Central memory CD4-positive, alpha-beta T cell (primary cell): ENCODE results near the gene IRS1.

Experiments
- DNase-seq: peaks from one replicate; pipeline ENCODE4 v3.0.0; 2022

IRS1 gene

DNA sequence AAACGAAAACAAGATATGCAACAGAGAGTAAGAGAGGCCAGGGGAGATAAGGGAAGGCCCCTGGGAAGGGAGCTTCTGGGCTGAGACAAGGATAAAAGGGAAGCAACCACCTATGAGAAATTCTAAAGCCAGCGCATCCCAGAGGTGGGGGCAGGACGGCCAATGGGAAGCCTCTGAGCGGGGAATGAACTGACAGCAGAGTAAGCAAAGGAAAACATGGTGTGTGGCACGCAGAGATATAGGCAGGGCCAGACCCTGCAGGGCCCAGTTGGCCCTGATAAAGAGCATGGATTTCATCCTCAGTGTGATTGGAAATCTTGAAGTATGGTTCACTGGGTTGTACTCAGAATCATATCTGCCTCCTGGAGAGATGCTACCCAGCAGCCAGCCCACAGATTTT is 78.7 kb downstream of the IRS1 start:
- no peak for DNase-seq

- no peak for DNase-seq
Observed at GRCh38 chr2:226717719-226718118, 81.9 kb downstream of the IRS1 start.

- no peak for DNase-seq
Observed at GRCh38 chr2:226716126-226716525, 83.5 kb downstream of the IRS1 start.

DNA sequence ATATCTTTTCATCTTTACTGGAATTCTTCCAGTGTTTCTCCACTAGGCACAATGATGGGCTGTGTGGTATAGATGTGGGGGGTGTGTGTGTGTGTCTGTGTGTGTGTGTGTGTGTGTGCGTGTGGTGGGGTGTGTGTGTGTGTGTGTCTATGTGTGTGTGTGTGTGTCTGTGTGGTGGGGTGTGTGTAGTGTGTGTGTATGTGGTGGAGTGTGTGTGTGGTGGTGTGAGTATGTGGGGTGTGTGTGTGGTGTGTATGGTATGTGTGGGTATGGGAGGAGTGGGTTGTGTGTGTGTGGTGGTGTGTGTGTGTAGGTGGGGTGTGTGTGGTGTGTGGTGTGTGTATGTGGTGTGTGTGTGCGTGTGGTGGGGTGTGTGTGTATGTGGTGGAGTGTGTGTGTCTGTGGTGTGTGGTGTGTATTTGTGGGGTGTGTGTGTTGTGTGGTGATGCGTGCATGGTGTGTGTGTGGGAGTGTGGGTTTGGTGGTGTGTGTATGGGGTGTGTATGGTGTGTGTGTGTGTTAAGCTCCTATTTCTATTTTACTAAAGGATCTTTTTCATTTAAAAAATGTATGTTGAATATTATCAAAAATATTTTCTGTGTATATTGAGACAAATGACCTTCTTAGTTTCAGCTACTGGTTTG is 84.2 kb downstream of the IRS1 start:
- DNase-seq: no peak

DNA sequence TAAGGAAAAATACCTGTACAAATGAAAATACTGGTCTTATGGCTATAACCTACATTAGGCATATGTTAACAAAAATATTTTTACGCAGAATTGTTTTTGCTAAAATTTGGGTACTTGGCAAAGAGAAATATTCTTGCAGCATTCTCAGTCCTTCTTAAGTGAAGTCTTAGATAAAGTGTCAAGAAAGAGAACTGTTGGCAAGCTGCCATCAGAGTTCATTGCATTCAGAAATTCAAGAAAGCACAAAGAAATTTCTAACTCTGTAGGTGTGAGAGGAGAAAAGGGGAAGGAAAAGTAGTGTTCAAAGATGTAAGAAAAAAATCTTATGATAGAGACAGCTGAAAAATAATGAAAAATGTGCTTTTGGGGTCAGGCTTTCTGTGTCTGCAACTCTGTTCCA is 86.7 kb downstream of the IRS1 start:
- no peak for DNase-seq

GRCh38 chr2:226711606-226712296 is 87.9 kb downstream of the IRS1 start:
- DNase-seq: no peak

GRCh38 chr2:226707499-226707898 is 92.1 kb downstream of the IRS1 start:
- DNase-seq: no peak

DNA sequence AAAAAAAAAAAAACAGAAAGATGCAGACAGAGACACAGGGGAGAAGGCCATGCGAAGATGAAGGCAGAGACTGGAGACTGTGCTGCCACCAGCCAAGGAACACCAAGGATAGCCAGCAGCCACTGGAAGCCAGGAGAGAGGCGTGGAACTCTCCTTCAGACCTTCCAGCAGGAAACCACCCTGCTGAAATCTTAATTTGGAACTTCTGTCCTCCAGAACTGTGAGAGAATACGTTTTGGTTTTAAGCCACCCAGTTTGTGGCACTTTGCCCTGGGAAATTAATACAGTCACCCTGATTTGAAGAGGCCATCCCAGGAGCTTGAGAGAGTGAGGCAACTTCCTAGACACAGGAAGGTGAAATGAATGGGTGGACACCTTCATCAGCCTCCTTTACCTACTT is 93.7 kb downstream of the IRS1 start:
- DNase-seq: no peak

DNA sequence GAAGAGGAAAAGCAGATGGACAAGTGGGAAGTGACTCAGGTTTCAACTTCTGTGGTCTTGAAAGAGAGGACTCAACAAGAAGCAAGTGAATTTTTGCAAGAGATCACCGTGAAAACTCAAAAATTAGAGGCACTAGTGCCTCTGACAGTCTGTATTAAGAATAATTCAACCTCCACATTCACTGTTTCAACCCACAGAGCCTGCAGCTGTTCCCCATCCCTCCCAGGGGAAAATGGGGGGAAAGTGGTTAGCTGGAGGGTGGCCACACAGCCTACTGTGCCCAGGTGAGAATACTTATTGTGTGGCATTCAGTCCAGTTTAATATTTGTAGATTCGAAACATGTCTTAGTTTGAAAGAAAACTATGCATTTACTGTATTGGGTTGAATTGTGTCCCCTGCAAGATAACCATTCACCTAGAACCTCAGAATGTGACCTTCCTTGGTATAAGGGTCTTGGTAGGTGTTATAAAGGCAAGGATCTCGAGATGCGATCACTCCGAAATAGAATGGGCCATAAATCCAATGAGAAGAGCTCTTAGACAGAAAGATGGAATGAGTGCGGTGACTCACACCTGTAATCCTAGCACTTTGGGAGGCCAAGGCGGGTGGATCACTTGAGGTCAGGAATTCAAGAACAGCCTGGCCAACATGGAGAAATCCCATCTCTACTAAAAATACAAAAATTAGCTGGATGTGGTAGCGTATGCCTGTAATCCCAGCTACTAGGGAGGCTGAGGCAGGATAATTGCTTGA is 94.3 kb downstream of the IRS1 start:
- DNase-seq: no peak

- DNase-seq: no peak
Observed at GRCh38 chr2:226703514-226703913, 96.1 kb downstream of the IRS1 start.

DNA sequence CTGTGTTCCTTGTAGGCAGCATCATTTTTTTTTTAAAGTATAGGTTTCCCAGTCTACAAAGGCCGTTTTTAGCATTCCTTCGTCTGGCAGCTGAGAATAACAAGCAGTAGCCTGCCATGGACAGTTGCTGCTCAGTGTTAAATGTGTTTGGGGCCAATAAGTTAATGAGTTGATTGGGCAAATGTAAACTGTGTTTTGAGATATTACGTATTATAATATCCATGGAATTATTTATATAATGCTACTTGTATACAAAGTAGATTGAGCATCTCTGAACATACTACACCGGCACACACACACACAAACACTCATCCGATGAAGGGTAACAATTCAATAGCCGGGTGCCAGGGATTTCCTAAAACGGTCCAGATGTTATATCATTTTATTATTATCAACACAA is 97.2 kb downstream of the IRS1 start:
- DNase-seq: no peak

- DNase-seq: no peak
Observed at GRCh38 chr2:226701052-226701451, 98.6 kb downstream of the IRS1 start.

DNA sequence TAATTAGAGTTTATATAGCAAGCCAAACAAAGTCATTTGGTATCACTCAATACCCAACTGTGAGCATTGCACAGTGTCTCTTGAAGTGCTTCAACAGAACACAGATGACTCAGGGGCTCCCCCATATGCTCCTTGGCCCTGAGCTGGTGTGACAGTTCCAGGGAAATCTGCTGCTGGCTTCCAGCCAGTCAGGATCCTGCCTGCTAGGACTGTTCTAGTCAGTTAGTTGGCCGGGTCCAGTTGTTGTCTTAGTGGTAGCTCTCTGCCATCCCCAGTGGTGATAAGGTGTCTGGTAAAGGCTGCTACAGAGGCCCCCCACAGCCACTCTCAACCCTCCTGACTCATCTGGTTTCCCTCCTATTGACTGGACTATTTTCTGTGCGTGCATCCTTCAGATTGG is 100.3 kb downstream of the IRS1 start:
- DNase-seq: no peak

- DNase-seq: no peak
Observed at GRCh38 chr2:226698671-226699070, 100.9 kb downstream of the IRS1 start.

DNA sequence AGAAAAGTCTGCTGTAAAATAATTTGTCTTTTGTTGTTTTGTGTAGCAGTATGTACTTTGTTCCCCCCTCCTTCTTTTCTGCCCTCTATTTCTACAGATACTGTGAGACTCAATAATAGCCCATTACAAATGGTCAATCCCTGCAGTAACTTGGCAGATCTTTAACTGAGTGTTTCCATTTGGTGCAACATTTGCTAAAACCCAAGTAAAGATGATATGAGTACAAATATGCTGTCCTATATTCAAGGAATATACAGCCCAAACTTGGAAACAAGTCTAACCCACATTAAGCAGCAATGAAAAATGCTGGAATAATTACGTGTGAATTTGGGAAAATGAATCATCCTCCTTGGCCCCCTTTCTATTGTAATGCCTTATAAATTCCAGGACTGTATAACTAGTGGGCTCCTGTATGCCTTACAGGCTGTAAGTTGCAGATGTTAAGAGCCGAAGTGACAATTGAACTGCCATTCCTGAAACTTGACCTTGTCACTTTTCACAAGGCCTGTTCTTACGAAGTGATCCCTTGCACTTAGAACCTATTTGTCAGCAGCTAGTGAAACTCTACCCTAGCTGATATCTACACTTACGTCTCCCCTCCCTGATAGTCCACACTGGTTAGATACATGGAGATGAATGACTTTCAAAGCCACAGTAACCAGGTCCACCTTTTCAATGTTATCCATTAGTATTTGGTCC is 104.9 kb downstream of the IRS1 start:
- no peak for DNase-seq

- DNase-seq: no peak
Observed at GRCh38 chr2:226694149-226694548, 105.5 kb downstream of the IRS1 start.

DNA sequence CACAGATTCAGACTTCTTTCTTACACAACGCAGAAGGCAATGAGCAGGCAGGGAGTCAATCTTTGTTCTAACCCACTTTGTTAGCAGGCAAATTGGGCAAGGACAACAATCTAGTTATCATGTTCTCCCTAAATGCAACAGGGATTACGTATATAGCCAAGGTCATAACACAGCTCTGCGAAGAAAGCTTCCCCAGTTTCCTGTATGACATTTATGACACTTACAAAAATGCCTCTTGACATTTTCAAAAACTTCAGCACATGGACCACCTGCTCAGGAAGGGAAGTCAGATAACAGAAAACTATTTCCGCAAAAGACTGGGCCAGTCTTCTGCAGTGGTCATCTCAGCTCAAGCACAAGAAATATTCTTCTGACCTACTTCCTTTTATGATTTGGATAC is 106.1 kb downstream of the IRS1 start:
- no peak for DNase-seq

DNA sequence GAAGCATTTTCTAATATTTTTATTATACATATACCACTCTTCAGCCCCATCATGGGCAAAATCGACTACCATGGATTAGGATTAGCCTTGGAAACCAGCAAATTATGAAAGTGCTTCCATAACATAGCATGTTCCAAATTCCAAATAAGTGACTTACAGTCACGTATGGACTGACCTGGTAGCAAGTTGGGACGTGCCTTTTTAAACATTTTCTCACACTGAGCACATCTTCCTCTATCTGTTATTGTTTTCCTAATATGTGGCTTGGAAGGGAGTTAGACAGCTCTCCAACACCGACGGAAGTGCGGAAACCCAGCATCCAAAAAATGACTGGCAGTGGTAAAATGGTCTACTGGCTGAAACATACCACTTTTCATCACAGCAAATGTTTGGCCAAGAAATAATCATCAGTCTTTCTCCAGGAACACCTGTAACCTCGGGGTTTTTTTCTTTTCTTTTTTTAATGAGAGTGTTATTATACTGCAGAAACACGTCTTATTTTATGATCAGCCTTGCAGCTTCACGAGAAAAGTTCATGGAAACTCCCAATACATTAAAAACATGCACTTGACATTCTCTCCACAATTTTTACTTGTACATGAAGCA is 107.0 kb downstream of the IRS1 start:
- no peak for DNase-seq

GRCh38 chr2:226691255-226691654 is 108.4 kb downstream of the IRS1 start:
- no peak for DNase-seq

DNA sequence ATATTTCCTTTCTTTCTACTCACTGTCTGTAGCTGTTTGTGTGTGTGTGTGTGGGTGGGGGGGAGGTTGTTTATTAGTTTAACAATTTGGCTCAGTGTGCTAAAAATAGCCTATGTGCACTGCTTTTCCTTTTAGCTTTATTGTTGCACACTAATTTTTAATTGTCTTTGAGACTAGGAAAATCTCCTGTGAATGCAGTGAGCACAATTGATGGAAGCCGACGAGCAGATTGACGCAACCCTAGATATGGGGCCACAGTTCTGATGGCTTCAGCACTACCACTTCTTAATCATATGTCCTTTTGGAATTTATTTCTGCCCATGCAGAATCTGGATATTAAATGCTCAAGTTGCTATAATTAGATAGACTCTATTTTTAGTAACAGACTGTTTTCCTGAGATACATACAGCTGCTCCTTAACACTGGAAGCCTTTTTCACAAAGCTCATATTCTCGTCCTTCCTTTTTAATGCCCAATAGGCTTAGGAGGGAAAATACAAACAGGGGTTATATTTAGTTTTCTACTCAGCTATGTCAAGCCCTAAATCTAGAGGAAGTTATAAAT is 109.1 kb downstream of the IRS1 start:
- no peak for DNase-seq

- no peak for DNase-seq
Observed at GRCh38 chr2:226687641-226688253, 111.9 kb downstream of the IRS1 start.

DNA sequence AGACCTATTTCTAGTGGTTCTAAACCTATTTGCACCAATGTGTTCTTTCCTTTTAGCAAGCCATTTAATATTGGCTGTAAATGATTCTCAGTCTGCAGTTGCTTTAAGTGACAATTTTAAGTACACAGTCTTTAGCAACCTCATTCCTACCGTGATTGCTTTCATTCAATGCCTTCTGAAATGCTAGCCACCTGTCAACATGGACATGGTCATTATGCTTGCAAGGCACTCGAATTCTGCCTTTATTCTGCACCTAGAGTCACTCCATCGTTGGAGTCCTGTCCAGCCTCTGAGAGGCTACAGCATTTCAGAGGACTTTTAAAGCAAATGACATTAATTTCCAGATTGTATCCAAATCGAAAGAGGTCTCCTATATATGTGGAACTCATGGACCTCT is 115.1 kb downstream of the IRS1 start:
- no peak for DNase-seq
